ENCODE results near the gene SKAP2. TPM values are rescaled to one million over a fixed set of nuclear protein-coding genes. Genes with fewer than 3 reads are reported as not detected.

Gene SKAP2
- total and polyA plus RNA-seq, 8 donors, result 4.6 to 127 (median 9.6) TPM

GRCh38 chr7:26857506-26858240 lies 6.7 kb downstream of the SKAP2 start:
- DNase-seq, result peak in 1 of 2 donors; percentile 64
- Histone ChIP-seq H3K4me3 (peak overlapping the region; percentile 19 to 33 (median 26)), H3K36me3 (no peaks in the 10 kb centered on the region), H3K27ac (peak overlapping the region; percentile 52 to 80 (median 68)), H3K27me3 (peaks cover 0 to 28% (median 0%) of the 10 kb centered on the region in 3 donors), H3K9me3 (no peaks in the 10 kb centered on the region), H3K4me1 (peaks cover 0 to 12% (median 5%) of the 10 kb centered on the region in 4 donors)
- intact Hi-C loops (cut with DNase I; ENCODE audit: low total_unique reads), result no loop called here
- WGBS, 5 donors, result 38 to 52% (median 41%) methylated on average over 34 of the region's 34 CpGs
- TF ChIP-seq, protein P1, sequence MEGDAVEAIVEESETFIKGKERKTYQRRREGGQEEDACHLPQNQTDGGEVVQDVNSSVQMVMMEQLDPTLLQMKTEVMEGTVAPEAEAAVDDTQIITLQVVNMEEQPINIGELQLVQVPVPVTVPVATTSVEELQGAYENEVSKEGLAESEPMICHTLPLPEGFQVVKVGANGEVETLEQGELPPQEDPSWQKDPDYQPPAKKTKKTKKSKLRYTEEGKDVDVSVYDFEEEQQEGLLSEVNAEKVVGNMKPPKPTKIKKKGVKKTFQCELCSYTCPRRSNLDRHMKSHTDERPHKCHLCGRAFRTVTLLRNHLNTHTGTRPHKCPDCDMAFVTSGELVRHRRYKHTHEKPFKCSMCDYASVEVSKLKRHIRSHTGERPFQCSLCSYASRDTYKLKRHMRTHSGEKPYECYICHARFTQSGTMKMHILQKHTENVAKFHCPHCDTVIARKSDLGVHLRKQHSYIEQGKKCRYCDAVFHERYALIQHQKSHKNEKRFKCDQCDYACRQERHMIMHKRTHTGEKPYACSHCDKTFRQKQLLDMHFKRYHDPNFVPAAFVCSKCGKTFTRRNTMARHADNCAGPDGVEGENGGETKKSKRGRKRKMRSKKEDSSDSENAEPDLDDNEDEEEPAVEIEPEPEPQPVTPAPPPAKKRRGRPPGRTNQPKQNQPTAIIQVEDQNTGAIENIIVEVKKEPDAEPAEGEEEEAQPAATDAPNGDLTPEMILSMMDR (IDR thresholded peaks at IDR 0.05), result no peak
- no peak for TF ChIP-seq POLR2AphosphoS5 (IDR thresholded peaks at IDR 0.05)

GRCh38 chr7:26857170-26857505 lies 7.3 kb downstream of the SKAP2 start:
- Histone ChIP-seq H3K4me1 (peaks cover 0 to 11% (median 2%) of the 10 kb centered on the region in 4 donors), H3K36me3 (no peaks in the 10 kb centered on the region), H3K4me3 (peak overlapping the region; percentile 19 to 33 (median 26)), H3K27me3 (peaks cover 0 to 28% (median 0%) of the 10 kb centered on the region in 3 donors), H3K27ac (peak overlapping the region; percentile 41 to 80 (median 68)), H3K9me3 (no peaks in the 10 kb centered on the region)
- WGBS, 5 donors, result 34 to 59% (median 40%) methylated on average over 4 of the region's 4 CpGs
- DNase-seq, result no peak
- intact Hi-C loops (cut with DNase I; ENCODE audit: low total_unique reads), result no loop called here
- TF ChIP-seq POLR2A (IDR thresholded peaks at IDR 0.05) (no peak), EP300 (IDR thresholded peaks at IDR 0.05) (no peak), POLR2AphosphoS5 (IDR thresholded peaks at IDR 0.05) (no peak)
- TF ChIP-seq, protein P1 (IDR thresholded peaks at IDR 0.05), result no peak

DNA sequence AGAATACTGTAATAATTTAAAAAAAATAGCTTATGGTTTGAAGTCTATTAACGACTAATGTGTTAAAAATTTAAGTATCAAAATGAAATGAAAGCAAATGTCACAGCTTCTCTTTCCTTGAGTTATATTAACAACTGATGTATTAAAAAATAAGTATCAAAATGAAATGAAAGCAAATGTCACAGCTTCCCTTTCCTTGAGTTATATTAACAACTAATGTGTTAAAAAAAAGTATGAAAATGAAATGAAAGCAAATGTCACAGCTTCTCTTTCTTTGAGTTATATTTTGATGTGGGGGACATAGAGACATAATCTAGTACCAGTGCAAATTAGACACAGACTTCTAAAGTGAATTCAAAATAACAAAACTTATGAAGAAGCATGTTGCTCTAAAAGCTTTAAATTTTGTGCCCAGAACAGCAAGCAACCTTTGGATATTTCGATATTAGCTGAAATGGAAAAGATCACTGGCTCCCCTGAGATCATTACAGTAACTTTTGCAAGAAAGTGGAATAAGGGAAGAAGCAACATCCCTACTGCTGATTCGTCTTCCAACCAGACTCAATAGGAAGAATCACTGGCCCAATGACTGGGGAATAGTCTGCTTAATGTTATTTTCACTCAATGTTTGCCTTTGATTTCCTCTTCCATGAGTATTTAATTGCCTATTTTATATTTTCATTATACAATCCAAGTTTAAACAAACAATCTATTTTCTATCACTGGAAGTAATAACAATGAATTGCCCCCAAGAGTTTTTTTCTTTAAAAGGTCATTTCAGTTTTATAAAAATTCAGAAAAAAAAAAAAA lies 8.0 kb downstream of the SKAP2 start:
- 32 to 64% (median 55%) methylated on average over 3 of the region's 3 CpGs for WGBS, 5 donors
- Histone ChIP-seq H3K4me1 (peaks cover 0 to 11% (median 0%) of the 10 kb centered on the region in 4 donors), H3K27me3 (peaks cover 0 to 28% (median 0%) of the 10 kb centered on the region in 3 donors), H3K4me3 (no peak overlapping the region), H3K9me3 (no peaks in the 10 kb centered on the region), H3K36me3 (no peaks in the 10 kb centered on the region), H3K27ac (peak overlapping the region in 4 of 5 donors; percentile 52 to 80 (median 72))
- intact Hi-C loops (cut with DNase I; ENCODE audit: low total_unique reads), result no loop called here
- TF ChIP-seq, protein P1 (IDR thresholded peaks at IDR 0.05), result no peak
- no peak for TF ChIP-seq POLR2A (IDR thresholded peaks at IDR 0.05)
- TF ChIP-seq POLR2AphosphoS5 (IDR thresholded peaks at IDR 0.05), result no peak
- TF ChIP-seq EP300 (IDR thresholded peaks at IDR 0.05), result no peak
- peak in 1 of 2 donors; percentile 48 for DNase-seq
